TTC549 (cell line): ENCODE results near the gene DNAH10.

Experiments
- FAIRE-seq: peaks from 2 replicates; lab custom pipeline; 2012; peaks lifted over from hg19 to GRCh38; lab: Jason Lieb, UNC

Gene DNAH10

GRCh38 chr12:123799227-123799626 is 37.1 kb downstream of the DNAH10 start:
- no peak for FAIRE-seq

DNA sequence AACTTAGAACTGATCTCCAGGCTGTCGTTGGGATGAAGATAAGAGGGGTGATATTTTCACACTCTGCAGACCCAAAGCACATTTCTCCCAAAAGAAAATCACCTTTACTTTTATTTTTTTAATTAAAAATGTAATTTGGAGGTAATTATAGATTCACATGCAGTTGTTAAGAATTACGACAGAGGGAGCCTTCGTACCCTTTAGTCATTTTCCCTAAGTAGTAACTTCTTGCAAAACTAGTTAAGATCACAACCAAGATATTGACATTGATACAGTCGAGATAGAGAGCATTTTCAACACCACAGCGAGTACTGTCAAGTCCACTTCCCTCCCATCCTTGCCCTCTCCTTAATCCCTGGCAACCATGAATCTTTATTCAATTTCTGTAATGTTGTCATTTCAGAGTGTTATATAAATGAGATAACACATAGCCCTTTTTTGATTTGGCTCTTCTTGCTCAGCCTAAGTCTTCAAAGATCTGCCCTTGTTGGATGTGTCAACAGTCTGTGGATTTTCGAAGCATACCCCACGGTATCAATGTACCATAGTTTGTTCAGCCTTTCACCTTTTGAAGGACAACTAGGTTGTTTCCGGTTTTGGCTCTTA is 39.6 kb downstream of the DNAH10 start:
- FAIRE-seq = peak; percentile 7

DNA sequence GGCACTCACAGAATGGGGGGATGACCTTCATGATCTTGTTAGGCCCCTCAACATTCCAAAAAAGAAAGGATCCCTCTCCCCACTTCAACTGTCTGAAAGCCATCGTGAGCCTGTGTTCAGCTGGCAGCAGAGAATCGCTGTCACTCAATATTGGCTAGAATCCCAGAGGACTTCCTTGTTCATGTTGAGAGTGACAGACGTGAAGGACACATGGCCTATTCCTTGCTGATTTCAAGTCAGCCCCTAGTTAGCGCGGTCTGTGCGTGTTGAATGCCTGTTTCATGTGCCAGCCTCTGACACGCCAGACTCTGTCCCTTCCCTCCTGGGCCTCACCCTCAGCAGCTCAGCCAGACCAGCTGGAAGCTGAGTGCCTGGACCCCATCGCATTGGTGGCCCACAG is 43.1 kb downstream of the DNAH10 start:
- FAIRE-seq = no peak

DNA sequence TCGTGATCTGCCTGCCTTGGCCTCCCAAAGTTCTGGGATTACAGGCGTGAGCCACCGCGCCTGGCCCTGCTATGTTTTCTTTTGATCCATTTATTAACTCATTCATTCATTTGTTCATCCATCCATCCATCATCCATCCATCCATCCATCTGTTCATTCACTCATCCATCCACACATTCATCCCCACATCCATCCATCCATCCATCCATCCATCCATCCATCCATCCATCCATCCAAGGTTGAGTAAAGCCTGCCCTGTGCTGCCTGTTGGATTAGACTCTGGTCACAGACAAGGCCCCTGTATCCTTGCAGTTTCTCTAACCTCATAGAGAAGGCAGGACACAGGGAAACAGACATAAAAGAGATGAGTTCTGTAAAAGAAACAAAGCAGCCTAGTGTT is 44.9 kb downstream of the DNAH10 start:
- no peak for FAIRE-seq

GRCh38 chr12:123807670-123808069 is 45.6 kb downstream of the DNAH10 start:
- no peak for FAIRE-seq

DNA sequence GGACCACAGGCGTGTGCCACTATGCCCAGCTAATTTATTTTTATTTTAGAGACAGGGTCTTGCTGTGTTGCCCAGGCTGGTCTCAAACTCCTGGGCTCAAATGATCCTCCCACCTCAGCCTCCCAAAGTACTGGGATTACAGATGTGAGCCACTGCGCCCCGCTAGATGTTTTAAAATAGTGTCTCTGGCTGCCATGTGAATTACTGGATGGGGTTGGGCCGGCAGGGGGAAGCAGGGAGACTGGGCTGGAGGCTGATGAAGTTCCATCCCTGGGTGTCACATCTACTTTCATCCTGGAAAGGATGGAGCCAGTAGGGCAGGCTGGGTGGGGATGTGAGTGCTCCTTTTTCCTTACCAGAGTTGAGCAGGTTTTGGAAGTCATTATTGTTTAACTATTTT is 46.1 kb downstream of the DNAH10 start:
- FAIRE-seq = no peak

GRCh38 chr12:123813349-123813748 is 51.2 kb downstream of the DNAH10 start:
- no peak for FAIRE-seq

- FAIRE-seq = no peak
These were observed 53.9 kb downstream of the DNAH10 start for GRCh38 chr12:123815968-123816367.

DNA sequence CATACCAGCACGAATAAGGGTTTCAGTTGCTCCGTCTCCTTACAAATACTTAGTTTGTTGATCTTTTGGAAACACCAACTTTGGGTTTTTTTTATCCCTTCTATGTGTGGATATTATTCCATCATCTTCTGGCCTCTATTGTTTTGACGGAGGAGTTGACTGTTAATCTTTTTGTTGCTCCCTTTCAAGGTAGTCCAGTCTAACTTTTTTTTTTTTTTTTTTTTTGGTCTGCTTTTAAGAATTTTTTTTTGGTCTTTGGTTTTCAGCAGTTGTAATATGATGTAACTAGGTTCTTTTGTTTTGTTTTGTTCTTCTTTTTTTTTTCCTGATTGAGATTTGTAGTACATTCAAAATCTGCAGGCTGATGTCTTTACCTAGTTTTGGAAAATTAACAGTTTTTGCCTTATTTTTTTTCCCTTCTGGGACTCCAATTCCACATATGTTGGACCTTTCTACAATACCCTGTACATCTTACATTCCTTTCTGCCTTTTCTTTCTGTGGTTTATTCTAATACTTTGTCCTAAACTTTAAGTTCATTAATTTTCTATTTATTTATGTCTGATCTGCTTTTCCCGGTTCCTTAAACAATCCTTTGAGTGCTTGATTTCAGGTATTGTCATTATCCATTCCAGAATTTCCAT is 54.9 kb downstream of the DNAH10 start:
- FAIRE-seq = no peak

DNA sequence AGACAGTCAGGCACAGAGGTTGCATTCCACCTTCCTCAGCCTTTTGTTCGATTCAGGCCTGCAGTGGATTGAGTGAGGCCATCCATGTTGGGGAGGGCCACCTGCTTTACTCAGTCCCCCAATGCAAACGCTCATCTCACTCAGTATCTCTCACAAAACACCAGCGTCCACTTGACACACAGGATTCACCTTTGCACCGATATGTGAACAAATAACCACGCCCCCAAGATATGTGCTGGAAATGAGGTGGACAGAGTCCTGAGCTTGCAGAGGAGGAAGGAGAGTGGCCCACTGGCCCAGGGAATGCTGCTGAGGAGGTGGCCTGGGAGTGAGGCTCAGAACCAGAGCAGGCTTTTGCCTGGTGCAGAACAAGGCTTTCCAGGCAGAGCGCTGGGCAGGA is 60.7 kb downstream of the DNAH10 start:
- no peak for FAIRE-seq

GRCh38 chr12:123828120-123828519 is 66.0 kb downstream of the DNAH10 start:
- FAIRE-seq = no peak

- no peak for FAIRE-seq
These were observed 66.9 kb downstream of the DNAH10 start for GRCh38 chr12:123828854-123829547.

DNA sequence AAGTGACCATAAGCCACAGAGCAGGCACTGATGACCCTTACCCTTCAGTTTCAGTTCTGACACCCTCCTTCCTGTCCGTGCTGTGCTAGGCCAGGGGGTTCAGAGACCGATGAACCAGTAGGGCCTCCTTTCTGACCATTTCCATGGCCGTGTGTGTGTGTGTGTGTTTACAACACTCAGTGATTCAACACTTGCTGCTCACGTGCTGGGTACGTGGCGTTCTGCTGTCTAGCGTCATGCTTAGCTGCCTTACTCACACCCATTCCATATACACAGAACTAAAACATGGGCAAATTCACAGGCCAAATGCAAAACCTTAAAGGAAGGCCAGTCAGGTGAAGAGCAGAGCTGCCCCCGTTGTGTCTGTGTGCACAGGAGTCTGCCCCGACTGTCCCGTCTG is 67.5 kb downstream of the DNAH10 start:
- FAIRE-seq = no peak

- FAIRE-seq = no peak
These were observed 68.6 kb downstream of the DNAH10 start for GRCh38 chr12:123830675-123831074.

- no peak for FAIRE-seq
These were observed 70.0 kb downstream of the DNAH10 start for GRCh38 chr12:123832052-123832451.

DNA sequence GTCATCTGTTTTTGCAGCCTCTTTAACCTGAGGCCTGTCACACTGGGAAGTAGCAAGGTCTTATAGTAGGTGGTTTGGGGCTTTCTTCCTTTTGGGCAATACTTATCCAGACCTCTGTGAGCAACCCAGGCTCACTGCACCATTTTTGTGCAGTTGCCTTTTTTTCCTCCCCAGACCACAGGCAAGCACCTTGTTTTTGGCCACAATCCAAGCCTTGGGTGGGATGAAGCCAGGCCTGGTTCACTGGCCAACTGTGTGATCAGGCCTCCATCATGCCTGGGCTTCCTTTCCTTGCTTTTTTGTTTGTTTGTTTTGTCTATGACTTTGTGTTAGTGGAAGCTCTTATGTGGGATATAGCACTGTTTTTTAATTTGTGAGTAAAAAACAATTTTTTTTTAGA is 71.7 kb downstream of the DNAH10 start:
- no peak for FAIRE-seq

DNA sequence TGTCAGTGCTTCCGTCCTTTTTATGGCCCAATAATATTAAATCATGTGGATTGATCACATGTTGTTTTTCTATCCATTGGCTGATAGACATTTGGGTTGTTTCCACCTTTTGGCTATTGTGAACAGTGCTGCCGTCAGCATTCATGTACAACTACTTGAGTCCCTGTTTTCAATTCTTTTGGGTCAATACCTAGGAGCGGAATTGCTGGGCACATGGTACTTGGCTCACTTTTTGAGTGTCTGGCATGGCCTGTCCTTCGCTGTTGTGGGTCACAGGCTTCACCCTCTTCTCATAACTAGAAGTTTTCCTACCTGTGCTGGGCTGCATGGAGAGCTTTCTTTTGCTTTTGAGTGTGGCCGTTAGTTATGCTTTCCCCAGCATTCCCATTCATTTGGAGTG is 72.7 kb downstream of the DNAH10 start:
- no peak for FAIRE-seq

DNA sequence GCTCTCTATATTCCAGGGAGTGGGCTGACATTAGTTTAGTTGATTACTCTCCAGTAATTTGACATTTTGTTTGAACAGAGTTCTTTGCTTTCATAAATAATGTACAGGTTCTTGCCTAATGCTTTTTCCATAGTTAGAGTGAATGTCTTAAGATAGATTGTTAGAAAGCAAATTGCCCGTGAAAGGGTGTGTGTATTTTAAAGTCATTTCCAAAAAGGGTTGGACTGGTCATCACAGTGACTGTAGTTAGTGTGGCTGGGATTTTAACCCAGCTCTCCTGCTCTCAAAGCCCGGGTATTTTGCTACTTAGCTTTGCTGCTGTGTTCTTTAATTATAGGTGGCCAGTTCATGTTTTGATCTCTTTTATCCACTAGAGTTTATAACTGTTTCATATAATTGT is 74.2 kb downstream of the DNAH10 start:
- FAIRE-seq = no peak

DNA sequence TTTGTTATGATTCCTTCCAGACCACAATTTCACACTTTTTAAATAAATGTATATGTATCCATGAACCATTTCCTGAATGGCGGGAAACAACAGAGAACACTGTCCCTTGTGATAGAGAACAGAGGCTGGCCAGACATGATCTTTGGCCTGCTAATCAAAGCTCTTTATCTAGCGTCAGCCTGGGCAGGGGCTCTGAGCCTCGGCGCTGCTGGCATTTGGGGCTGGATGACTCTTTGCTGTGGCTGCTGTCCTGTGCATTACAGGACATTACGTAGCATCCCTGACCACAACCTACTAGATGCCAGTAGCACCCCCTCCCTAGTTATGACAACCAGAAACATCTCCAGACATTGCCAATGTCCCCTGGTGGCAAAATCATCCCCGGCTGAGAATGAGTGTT is 77.7 kb downstream of the DNAH10 start:
- no peak for FAIRE-seq

GRCh38 chr12:123840765-123841425 is 78.8 kb downstream of the DNAH10 start:
- FAIRE-seq = no peak

DNA sequence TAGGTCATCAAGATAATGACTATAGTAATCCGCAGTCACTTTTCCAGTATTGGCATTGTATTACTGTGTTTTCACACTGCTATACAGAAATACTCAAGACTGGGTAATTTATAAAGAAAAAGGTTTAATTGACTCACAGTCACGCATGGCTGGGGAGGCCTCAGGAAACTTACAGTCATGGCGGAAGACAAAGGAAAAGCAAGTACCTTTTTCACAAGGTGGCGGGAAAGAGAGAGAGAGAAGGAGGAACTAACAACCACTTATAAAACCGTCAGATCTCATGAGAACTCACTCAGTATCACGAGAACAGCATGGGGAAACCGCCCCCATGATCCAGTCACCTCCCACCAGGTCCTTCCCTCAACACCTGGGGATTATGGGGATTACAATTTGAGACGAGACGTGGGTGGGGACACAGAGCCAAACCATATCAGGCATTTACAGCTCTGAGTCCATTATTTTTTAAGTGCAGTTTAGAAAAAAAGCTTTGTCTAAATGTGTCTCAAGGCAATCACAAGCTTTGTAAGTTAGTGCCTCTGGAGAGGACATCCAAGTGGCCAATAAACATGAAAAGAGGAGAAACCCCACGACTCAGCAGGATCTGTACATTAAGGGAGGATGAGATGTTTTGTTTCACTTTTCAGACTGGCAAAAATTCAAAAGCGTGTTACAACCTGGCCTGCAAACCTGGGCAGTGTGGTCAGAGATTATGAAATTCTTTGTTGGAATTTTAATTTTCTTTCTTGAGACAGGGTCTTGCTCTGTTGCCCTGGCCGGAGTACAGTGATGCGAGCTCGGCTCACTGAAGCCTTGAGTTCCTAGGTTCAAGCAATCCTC is 82.0 kb downstream of the DNAH10 start:
- FAIRE-seq = no peak

DNA sequence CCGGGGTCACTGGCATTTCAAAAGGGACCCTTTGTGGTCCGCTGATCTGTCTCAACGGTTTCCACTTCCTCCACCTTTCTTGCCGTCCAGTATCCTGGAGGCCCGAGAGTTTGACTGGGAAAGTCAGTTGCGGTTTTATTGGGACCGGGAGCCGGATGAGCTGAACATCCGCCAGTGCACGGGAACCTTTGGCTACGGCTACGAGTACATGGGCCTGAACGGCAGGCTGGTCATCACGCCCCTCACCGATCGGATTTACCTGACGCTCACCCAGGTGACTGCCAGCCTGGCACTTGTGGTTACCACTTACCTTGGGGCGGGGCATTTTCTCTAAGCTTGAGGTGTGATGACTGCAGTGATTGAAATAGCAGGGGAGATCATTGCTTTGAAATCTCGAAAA is 83.8 kb downstream of the DNAH10 start:
- no peak for FAIRE-seq
